Panc1 (cell line): Measurements from ENCODE around the gene NTM. TPM values are rescaled to one million over a fixed set of nuclear protein-coding genes. Genes with fewer than 3 reads are reported as not detected.

Experiments
- ATAC-seq: fragments of 200-7000 bp; cut with Tn5 transposase; 2 replicates; pipeline ENCODE4 v1.9.1; 2020; ENCODE audit warnings: mild to moderate bottlenecking, moderate library complexity
- BruUV-seq: library from RNA; stranded (reverse); fragments of 400-500 nt; replicated peaks from 2 replicates; lab custom pipeline; 2021; lab: Mats Ljungman, UMichigan
- CTCF ChIA-PET: fragments of 300-600 bp; sonication (Branson Sonifier 250); formaldehyde crosslinking; loops from one replicate; lab custom pipeline; 2022; ENCODE audit warnings: antibody characterized with exemption; lab: Charles Lee
- POLR2A ChIA-PET: fragments of 300-600 bp; sonication (Branson Sonifier 250); formaldehyde crosslinking; loops from one replicate; lab custom pipeline; 2022; ENCODE audit warnings: antibody characterized with exemption; lab: Charles Lee
- DNase-seq: peaks from one replicate; pipeline ENCODE4 v3.0.0-alpha.2; 2010; ENCODE audit warnings: low read depth, low spot score
- H3K27ac ChIP-seq: 2 replicates; pipeline ENCODE4 v1.5.1; 2011; ENCODE audit warnings: mild to moderate bottlenecking, low read length, inconsistent platforms
- H3K27me3 ChIP-seq: fragments of 200-500 bp; sonication (Bioruptor generic); 2 replicates; pipeline ENCODE4 v1.6.0; 2014; ENCODE audit warnings: low read length, inconsistent platforms; ENCODE audit not compliant: control insufficient read depth, insufficient read depth
- H3K36me3 ChIP-seq: fragments of 200-500 bp; sonication (Bioruptor generic); 2 replicates; pipeline ENCODE4 v1.5.1; 2014; ENCODE audit warnings: inconsistent platforms, mild to moderate bottlenecking, low read length, moderate library complexity; ENCODE audit not compliant: control insufficient read depth, insufficient read depth
- H3K4me1 ChIP-seq: 2 replicates; pipeline ENCODE4 v1.5.1; 2011; ENCODE audit warnings: inconsistent platforms, mild to moderate bottlenecking, low read length, moderate library complexity; ENCODE audit not compliant: control insufficient read depth, insufficient read depth
- H3K4me3 ChIP-seq, 2 experiments: 2 replicates each; pipeline ENCODE4 v1.5.1; 2011 to 2012; ENCODE audit warnings: low read depth in 2 of 2, low read length in 2 of 2, mild to moderate bottlenecking in 2 of 2, inconsistent platforms in 1 of 2, moderate library complexity in 1 of 2
- H3K9me3 ChIP-seq: fragments of 200-500 bp; sonication (Bioruptor generic); 2 replicates; pipeline ENCODE4 v1.5.1; 2014; ENCODE audit warnings: low read depth, mild to moderate bottlenecking, inconsistent platforms, low read length, moderate library complexity; ENCODE audit not compliant: control insufficient read depth, insufficient read depth
- CTCF ChIP-seq: fragments of 450-650 bp; IDR thresholded peaks from 2 replicates; pipeline ENCODE4 v1.5.1; 2017; ENCODE audit warnings: mild to moderate bottlenecking
- POLR2AphosphoS5 ChIP-seq: IDR thresholded peaks from 2 replicates; pipeline ENCODE4 v1.6.1; 2012; ENCODE audit warnings: mild to moderate bottlenecking, low read depth, low read length, moderate library complexity
- REST ChIP-seq, 2 experiments: IDR thresholded peaks; 2 replicates each; pipeline ENCODE4 v1.6.1; 2011 to 2012; ENCODE audit warnings: low read depth in 2 of 2, control low read depth in 1 of 2, low read length in 1 of 2, mild to moderate bottlenecking in 1 of 2, moderate library complexity in 1 of 2; ENCODE audit not compliant: insufficient read depth in 1 of 2
- SIN3A ChIP-seq: IDR thresholded peaks from 2 replicates; pipeline ENCODE4 v1.6.1; 2012; ENCODE audit warnings: low read depth, mild to moderate bottlenecking, low read length, moderate library complexity, borderline replicate concordance; ENCODE audit not compliant: insufficient read depth
- TCF7L2 ChIP-seq: IDR thresholded peaks from 2 replicates; pipeline ENCODE4 v1.6.1; 2011; ENCODE audit warnings: mild to moderate bottlenecking, low read depth, low read length, inconsistent platforms
- in situ Hi-C: cut with HindIII; loops from 2 replicates; pipeline ENCODE4 v1.10.0; 2016; ENCODE audit warnings: low sequenced_read_pairs, low pct_unique_long_range_greater_than_20kb
- intact Hi-C: fragments of 100-400 bp; cut with micrococcal nuclease; formaldehyde crosslinking; loops from one replicate; pipeline ENCODE4 v1.10.0; 2022; ENCODE audit not compliant: unreplicated experiment
- total RNA-seq: library from RNA; stranded (reverse); gene quantifications from one replicate; pipeline ENCODE4 v1.2.1, GENCODE V29; 2021; ENCODE audit not compliant: unreplicated experiment

Gene NTM
- total RNA-seq, 1 experiment from 2014 or later = 0.10 TPM

GRCh38 chr11:132028380-132029240 lies 658.2 kb downstream of the NTM start:
- no TSS peak for BruUV-seq
- ATAC-seq = 0 out of 2 replicates have a peak, but pooled peaks have one; percentile 56
- POLR2A ChIA-PET = no interaction called here
- TF ChIP-seq POLR2AphosphoS5 (no peak), SIN3A (no peak), CTCF (peak; percentile 71)
- H3K4me1 ChIP-seq = no peaks in the 10 kb centered on the region
- peak; percentile 4 for DNase-seq
- H3K27me3 ChIP-seq = no peaks in the 10 kb centered on the region
- CTCF ChIA-PET = interaction anchor here (0.7 kb wide), 1 partner anchor 298 kb away, joined by 6 read pairs; no protein-coding TSS in a partner anchor
- no peaks in the 10 kb centered on the region for H3K9me3 ChIP-seq
- no peaks in the 10 kb centered on the region for H3K36me3 ChIP-seq
- in situ Hi-C loops (no loop called here), intact Hi-C loops (loop anchor here (10.0 kb wide), 1 partner anchor 334 kb away; no protein-coding TSS in a partner anchor)
- H3K27ac ChIP-seq = no peak overlapping the region
- no peak overlapping the region for H3K4me3 ChIP-seq

- H3K36me3 ChIP-seq = no peaks in the 10 kb centered on the region
- DNase-seq = no peak
- no peaks in the 10 kb centered on the region for H3K27me3 ChIP-seq
- H3K9me3 ChIP-seq = no peaks in the 10 kb centered on the region
- no peak for TF ChIP-seq TCF7L2
- no peak for TF ChIP-seq REST (IDR thresholded peaks at IDR 0.05; ENCODE audit: insufficient read depth in 1 of 2, low read depth in 2 of 2, low read length in 1 of 2)
- TF ChIP-seq CTCF = no peak
- TF ChIP-seq POLR2AphosphoS5 = no peak
- TF ChIP-seq SIN3A = no peak
- intact Hi-C loops (loop anchor here (5.0 kb wide), 1 partner anchor 284 kb away; no protein-coding TSS in a partner anchor), in situ Hi-C loops (no loop called here)
- CTCF ChIA-PET = no interaction called here
- POLR2A ChIA-PET = no interaction called here
- no peak overlapping the region for H3K27ac ChIP-seq
- ATAC-seq = no peak
- no peaks in the 10 kb centered on the region for H3K4me1 ChIP-seq
- no peak overlapping the region for H3K4me3 ChIP-seq
- BruUV-seq = no TSS peak
Observed at GRCh38 chr11:132030896-132031295, 660.5 kb downstream of the NTM start.
